ENCODE data around the gene ZMIZ1.

ZMIZ1 gene

GRCh38 chr10:79232864-79233263, 164.1 kb downstream of the ZMIZ1 start:
- no peak for DNase-seq (ENCODE audit: low spot score)

DNA sequence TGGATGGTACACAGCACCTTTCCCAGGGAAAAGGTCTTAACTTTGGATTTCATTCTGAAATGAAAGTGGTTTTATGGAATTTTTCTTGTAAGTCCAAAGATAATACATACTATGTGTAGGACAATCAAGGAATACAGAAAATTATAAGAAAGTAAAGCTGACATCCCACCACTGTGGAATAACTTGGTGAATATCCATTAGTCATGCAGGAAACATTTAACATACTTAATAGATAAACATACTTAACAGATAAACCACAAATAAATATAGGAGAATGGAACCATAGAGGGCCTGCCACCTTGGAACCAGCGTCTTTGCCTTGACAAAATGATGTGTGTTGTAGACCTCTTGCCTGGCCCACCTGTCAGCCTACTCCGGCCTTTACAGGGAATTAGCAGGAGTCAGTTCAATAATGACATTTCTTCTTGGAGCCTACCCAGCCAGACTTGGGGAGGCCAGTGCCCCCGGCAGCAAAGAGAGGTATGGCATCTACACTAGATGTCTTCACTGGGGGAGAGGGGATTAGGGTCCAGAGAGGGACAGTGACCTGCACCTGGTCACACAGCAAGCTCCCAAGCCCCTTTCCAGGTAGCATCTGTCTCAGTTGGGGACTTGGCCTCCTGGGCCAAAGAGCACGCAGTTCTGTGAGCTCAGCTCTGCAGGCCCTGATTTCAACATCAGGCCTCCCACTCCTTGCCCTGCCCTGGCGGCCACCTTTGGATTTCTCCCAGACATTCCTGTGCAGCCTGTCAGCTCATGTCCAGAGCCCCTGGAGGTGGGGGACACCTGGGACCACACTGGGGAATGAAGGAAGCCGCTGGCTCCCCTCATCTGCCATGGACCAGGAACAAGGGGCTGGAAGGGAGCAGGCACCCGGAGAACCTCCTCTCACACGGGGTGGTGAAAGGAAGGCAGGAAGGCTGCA, 165.9 kb downstream of the ZMIZ1 start:
- DNase-seq (ENCODE audit: low spot score): no peak

DNA sequence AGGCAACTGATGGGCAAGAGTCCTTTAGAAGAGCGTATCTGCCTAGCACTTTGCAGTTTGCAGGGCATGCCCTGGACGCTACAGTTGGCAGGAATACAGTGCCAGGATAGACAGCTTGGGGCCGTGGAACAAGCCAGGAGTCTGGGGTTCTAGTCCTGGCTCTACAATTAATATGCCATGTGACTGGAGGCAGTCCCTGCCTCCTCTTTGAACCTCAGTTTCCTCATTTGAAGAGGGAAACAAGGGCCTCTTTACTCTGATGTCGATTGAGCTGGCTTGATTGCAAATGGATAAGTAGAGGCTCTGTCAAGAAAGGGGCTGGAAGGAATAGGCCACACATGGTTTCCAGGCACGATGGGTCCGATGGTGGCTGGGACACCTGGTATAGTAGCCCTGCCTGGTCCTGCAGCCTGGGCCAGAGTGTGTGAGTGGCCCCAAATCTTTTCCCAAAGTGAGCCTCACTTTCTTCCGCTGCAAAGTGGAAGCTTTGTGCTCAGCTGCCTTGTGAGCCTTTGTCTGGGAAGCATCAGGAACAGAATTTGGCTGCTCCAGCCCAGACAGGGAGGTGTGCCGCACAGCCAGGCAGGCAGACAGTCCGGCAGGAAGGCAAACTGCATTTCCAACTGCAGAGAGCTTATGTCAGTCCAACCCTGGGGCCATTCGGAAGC, 167.1 kb downstream of the ZMIZ1 start:
- no peak for DNase-seq (ENCODE audit: low spot score)

DNA sequence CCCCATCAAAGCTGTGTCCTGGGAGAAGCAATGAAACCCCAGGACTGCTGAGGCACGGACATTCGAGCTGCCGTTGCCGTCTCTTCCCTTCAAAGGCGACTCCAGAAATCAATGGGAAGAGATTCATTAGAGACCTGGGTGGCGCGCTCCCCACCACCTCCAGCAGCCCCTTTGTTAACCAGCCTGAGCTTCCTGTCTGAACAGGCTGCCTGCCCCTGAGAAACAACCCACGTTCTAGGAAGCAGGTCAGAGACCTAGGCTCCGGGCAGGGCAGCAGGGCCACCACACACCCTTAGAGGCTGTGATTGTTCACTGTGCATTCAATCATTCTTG, 167.6 kb downstream of the ZMIZ1 start:
- DNase-seq (ENCODE audit: low spot score): no peak

GRCh38 chr10:79237454-79238157, 168.8 kb downstream of the ZMIZ1 start:
- no peak for DNase-seq (ENCODE audit: low spot score)

DNA sequence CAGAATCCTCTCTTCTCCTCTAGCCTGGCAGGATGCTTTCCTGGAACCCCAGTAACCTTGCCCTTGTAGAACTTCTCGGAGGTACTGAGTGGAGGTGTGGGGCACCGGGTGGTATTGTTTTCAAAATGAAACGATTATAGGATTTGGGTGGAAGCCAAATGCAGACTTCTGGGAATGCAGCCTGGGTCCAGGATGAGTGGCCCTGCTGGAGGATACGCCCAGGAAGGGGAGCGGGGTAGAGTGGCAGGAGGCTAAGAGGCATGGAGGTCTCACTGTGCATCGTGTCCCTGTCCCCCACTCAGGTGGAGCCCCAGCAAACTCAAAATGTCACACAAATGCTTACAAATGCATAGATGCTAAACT, 169.4 kb downstream of the ZMIZ1 start:
- DNase-seq (ENCODE audit: low spot score): no peak

DNA sequence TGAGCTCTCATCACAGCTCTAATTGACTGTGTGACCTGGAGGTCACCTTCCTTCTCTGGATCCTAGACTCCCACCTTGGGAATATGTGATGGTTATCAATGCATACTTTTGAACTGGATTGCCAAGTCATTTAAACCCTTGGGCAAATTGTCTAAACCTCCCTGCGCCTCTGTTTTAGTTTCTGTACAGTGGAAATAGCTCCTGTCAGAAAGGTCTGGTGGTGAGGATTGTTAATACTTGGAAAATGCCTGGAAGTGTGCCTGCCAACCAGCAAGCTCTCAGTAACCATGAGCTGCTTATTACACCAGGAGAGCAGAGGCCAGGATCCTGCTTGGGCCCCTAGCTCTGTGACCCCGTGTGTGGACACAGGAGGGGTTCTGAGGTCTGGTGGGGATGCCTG, 169.8 kb downstream of the ZMIZ1 start:
- no peak for DNase-seq (ENCODE audit: low spot score)

GRCh38 chr10:79239275-79239779, 170.6 kb downstream of the ZMIZ1 start:
- peak; percentile 89 for DNase-seq (ENCODE audit: low spot score)

GRCh38 chr10:79239924-79240581, 171.3 kb downstream of the ZMIZ1 start:
- DNase-seq (ENCODE audit: low spot score): peak; percentile 41

DNA sequence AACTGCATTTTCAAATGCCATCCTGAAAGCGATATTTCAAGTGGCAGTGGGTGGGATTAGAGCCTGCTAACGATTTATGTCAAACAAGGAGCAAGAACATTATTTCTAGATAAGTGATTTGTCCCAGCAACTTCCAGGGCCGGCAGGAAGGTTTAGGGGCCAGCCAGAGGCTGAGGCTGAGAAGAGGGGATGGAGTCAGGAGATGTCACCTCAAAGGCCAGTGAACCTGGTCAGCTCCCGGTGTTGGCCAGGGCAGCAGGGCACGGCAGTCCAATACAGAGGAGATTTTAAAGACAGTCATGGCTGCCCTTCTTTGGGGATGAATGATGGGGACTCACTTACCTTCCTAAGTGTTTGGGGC, 172.8 kb downstream of the ZMIZ1 start:
- no peak for DNase-seq (ENCODE audit: low spot score)

GRCh38 chr10:79241990-79242619, 173.3 kb downstream of the ZMIZ1 start:
- DNase-seq (ENCODE audit: low spot score): no peak

GRCh38 chr10:79242620-79243152, 173.9 kb downstream of the ZMIZ1 start:
- DNase-seq (ENCODE audit: low spot score): no peak

DNA sequence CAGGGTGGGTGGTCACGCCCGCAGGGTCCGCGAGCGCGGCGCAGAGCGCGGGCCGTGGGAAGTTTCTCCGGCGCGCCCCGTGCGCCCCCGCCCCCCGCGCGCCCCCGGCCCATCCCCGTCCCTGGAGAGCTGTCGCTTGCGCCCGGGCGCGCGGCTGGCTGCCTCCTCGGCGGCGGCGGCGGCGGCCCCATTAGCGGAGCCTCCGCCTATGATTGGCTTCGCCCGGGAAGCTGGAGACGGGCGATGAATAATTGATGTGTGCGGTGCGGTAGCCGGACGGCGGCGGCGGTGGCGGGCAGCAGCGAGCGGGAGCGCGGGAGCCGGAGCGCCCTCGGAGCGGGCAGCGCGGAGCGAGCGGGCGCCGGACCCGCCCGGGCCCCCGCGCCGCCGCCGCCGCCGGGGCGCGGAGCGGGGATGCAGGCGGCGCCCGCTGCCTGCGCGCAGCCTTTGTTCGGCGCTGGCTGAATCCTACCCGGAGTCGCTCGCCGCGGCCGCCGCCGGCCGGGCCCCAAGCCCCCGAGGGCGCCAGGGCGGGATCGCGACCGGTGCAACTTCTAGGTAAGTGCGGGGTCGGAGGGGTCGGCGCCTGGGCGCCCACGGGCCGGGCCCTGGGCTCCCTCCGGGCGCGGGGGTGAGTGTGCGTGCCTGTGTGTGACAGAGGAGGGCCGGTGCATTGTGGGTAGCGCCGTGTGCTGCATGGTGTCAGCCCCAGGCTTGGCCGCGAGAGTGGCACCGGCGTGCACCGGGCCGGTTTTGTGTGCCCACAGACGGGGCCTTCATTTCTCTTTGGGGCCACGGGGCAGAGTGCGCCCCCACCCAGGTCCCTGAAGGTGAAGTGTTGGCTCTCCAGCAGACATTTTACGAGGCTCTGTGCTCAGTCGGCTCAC, 174.7 kb downstream of the ZMIZ1 start:
- no peak for DNase-seq (ENCODE audit: low spot score)

- no peak for DNase-seq (ENCODE audit: low spot score)
These were observed 175.3 kb downstream of the ZMIZ1 start for GRCh38 chr10:79244068-79244442.

- DNase-seq (ENCODE audit: low spot score): no peak
These were observed 176.2 kb downstream of the ZMIZ1 start for GRCh38 chr10:79244841-79245504.

GRCh38 chr10:79245539-79246208, 176.9 kb downstream of the ZMIZ1 start:
- DNase-seq (ENCODE audit: low spot score): no peak

GRCh38 chr10:79246209-79246581, 177.4 kb downstream of the ZMIZ1 start:
- no peak for DNase-seq (ENCODE audit: low spot score)

GRCh38 chr10:79246606-79247275, 178.0 kb downstream of the ZMIZ1 start:
- peak; percentile 42 for DNase-seq (ENCODE audit: low spot score)

All from COLO829 (cell line).